Peyer's patch (tissue), 4 donors: ENCODE results near the gene RBM33.

Experiments
- POLR2A ChIP-seq, 2 donors: fragments of 450-650 bp; IDR thresholded peaks; one replicate each; pipeline ENCODE4 v1.5.1; 2017; ENCODE audit warnings: antibody characterized with exemption in 2 of 2, mild to moderate bottlenecking in 2 of 2, moderate library complexity in 2 of 2
- TF ChIP-seq, protein P1 (sequence below), 6 experiments: fragments of 450-650 bp in 4 of 6; fragments of 200-600 bp in 2 of 6; sonication (generic) in 1 of 6; IDR thresholded peaks; one replicate each; pipeline ENCODE4 v1.5.1; 2017 to 2019; ENCODE audit warnings: antibody characterized with exemption in 6 of 6, mild to moderate bottlenecking in 3 of 6, moderate library complexity in 1 of 6

DNA sequence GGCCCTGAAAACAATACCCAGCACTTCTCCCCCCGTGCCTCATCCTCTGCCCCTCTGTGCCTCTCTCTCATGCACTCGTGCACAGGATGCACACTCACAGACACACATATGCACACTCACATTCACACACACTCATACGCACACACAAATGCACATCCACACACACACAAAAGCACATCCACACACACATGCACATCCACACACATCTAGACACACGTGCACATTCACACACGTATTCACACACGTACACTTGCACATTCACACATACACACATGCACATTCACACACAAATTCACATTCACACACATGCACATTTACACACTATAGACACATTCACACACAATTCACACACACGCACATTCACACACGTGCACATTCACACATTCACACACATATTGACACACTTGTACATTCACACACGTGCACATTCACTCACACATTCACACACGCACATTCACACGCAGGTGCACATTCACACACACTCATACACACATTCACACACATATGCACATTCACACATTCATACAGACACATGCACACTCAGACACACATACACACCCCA is 148.6 kb downstream of the RBM33 start:
- TF ChIP-seq, protein P1, sequence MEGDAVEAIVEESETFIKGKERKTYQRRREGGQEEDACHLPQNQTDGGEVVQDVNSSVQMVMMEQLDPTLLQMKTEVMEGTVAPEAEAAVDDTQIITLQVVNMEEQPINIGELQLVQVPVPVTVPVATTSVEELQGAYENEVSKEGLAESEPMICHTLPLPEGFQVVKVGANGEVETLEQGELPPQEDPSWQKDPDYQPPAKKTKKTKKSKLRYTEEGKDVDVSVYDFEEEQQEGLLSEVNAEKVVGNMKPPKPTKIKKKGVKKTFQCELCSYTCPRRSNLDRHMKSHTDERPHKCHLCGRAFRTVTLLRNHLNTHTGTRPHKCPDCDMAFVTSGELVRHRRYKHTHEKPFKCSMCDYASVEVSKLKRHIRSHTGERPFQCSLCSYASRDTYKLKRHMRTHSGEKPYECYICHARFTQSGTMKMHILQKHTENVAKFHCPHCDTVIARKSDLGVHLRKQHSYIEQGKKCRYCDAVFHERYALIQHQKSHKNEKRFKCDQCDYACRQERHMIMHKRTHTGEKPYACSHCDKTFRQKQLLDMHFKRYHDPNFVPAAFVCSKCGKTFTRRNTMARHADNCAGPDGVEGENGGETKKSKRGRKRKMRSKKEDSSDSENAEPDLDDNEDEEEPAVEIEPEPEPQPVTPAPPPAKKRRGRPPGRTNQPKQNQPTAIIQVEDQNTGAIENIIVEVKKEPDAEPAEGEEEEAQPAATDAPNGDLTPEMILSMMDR (IDR thresholded peaks at IDR 0.05): no peak
- no peak for TF ChIP-seq POLR2A (IDR thresholded peaks at IDR 0.05)
